ENCODE results near the gene TMTC2. TPM values are rescaled to one million over a fixed set of nuclear protein-coding genes. Genes with fewer than 3 reads are reported as not detected.

The TMTC2 gene
- total and polyA plus RNA-seq, 2 donors (not counting 3 experiments of a cell fraction or from before 2014, with no cell fraction given) = 4.1 to 7.8 TPM

DNA sequence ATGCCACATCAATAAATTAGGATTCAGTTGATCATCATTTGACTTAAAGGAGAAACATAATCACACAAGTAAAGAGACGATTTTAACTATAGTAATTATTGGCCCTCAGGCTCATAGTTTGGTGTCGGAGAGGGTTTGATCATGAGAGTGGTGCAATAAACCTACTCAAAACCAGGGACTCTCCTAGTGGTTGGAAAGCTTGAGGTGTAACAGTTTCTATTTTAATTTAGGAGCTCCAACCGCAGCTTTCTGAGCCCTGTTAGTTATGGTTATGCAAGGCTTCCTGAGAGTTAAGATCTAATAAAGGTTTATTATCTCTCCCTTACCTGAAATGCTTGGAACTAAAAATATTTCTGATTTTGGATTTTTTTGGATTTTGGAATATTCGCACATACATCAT lies 36.4 kb downstream of the TMTC2 start:
- no peaks in the 10 kb centered on the region for H3K9me1 ChIP-seq (replicated peaks; ENCODE audit: control insufficient read depth, extremely low read depth, insufficient read depth, low read length)
- no peaks in the 10 kb centered on the region for H3K36me3 ChIP-seq (ENCODE audit: control insufficient read depth in 2 of 2, extremely low read depth in 1 of 2, insufficient read depth in 2 of 2, low read length in 2 of 2)
- no peak for TF ChIP-seq GATA2 (IDR thresholded peaks at IDR 0.05; ENCODE audit: insufficient read depth, insufficient read length, low read depth, low read length)
- TF ChIP-seq EZH2 (IDR thresholded peaks at IDR 0.05; ENCODE audit: borderline replicate concordance, low read depth, low read length, severe bottlenecking) = no peak
- TF ChIP-seq JUN (IDR thresholded peaks at IDR 0.05; ENCODE audit: borderline replicate concordance, insufficient read depth, insufficient read length, low read depth) = no peak
- TF ChIP-seq, protein P1, sequence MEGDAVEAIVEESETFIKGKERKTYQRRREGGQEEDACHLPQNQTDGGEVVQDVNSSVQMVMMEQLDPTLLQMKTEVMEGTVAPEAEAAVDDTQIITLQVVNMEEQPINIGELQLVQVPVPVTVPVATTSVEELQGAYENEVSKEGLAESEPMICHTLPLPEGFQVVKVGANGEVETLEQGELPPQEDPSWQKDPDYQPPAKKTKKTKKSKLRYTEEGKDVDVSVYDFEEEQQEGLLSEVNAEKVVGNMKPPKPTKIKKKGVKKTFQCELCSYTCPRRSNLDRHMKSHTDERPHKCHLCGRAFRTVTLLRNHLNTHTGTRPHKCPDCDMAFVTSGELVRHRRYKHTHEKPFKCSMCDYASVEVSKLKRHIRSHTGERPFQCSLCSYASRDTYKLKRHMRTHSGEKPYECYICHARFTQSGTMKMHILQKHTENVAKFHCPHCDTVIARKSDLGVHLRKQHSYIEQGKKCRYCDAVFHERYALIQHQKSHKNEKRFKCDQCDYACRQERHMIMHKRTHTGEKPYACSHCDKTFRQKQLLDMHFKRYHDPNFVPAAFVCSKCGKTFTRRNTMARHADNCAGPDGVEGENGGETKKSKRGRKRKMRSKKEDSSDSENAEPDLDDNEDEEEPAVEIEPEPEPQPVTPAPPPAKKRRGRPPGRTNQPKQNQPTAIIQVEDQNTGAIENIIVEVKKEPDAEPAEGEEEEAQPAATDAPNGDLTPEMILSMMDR (IDR thresholded peaks at IDR 0.05; ENCODE audit: extremely low read depth in 1 of 2, insufficient read depth in 1 of 2, low read depth in 1 of 2, low read length in 2 of 2) = no peak
- TF ChIP-seq FOS (IDR thresholded peaks at IDR 0.05; ENCODE audit: borderline replicate concordance, insufficient read depth, low read length) = no peak
- TF ChIP-seq, protein P2, sequence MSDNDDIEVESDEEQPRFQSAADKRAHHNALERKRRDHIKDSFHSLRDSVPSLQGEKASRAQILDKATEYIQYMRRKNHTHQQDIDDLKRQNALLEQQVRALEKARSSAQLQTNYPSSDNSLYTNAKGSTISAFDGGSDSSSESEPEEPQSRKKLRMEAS (IDR thresholded peaks at IDR 0.05; ENCODE audit: insufficient read depth, insufficient read length) = no peak
- TF ChIP-seq MYC (IDR thresholded peaks at IDR 0.05; ENCODE audit: low read depth, low read length) = no peak
- TF ChIP-seq POLR2AphosphoS5 (IDR thresholded peaks at IDR 0.05; ENCODE audit: insufficient read depth, low read depth, low read length) = no peak
- TF ChIP-seq POLR2A (IDR thresholded peaks at IDR 0.05; ENCODE audit: low read depth, low read length) = no peak
- DNase-seq (ENCODE audit: low read depth, low spot score) = no peak
- H3K4me3 ChIP-seq (replicated peaks in 1 of 3; ENCODE audit: insufficient read depth in 1 of 3, low read depth in 1 of 3, low read length in 3 of 3) = no peak overlapping the region
- no peaks in the 10 kb centered on the region for H3K27me3 ChIP-seq (ENCODE audit: control insufficient read depth in 2 of 2, insufficient read depth in 2 of 2, low read length in 2 of 2)
- H3K9me3 ChIP-seq (replicated peaks; ENCODE audit: control insufficient read depth, insufficient read depth, low read length) = no peaks in the 10 kb centered on the region
- H3K9ac ChIP-seq (replicated peaks; ENCODE audit: extremely low read depth, insufficient read depth, low read length) = no peak overlapping the region
- no peak overlapping the region for H2AFZ ChIP-seq (ENCODE audit: low read depth, low read length)
- H3K79me2 ChIP-seq (ENCODE audit: control insufficient read depth, insufficient read depth, low read length) = no peaks in the 10 kb centered on the region
- H3K4me2 ChIP-seq (ENCODE audit: insufficient read depth, low read length) = no peak overlapping the region
- FAIRE-seq = no peak
- ChIA-PET POLR2A (no interaction called here), CTCF (no interaction called here)
- H3K27ac ChIP-seq (ENCODE audit: insufficient read depth, low read depth, low read length) = no peak overlapping the region
- no peaks in the 10 kb centered on the region for H4K20me1 ChIP-seq (replicated peaks; ENCODE audit: control insufficient read depth, extremely low read depth, insufficient read depth, low read length)
- dilution Hi-C loops (cut with MboI; ENCODE audit: extremely low pct_ligation_motif_present, low sequenced_read_pairs) = no loop called here
- no TSS peak for BruUV-seq (replicated peaks)
- no peaks in the 10 kb centered on the region for H3K4me1 ChIP-seq (ENCODE audit: control insufficient read depth, extremely low read depth, insufficient read depth, low read length)
- intact Hi-C loops (cut with micrococcal nuclease) = no loop called here
